Type B pancreatic cell (in vitro differentiated cells): ENCODE data around the gene LRRC74B. TPM values are rescaled to one million over a fixed set of nuclear protein-coding genes. Genes with fewer than 3 reads are reported as not detected.

Source experiments
- DNase-seq: peaks from one replicate; pipeline ENCODE4 v3.0.0; 2021; ENCODE audit warnings: mixed read lengths; ENCODE audit not compliant: unreplicated experiment; ENCODE audit errors: extremely low spot score
- H3K27ac Mint-ChIP-seq: 2 replicates; pipeline ENCODE4 v1.8.0; 2021; ENCODE audit warnings: mild to moderate bottlenecking, mixed read lengths
- H3K27me3 Mint-ChIP-seq: 2 replicates; pipeline ENCODE4 v1.8.0; 2021; ENCODE audit warnings: mixed read lengths
- H3K36me3 Mint-ChIP-seq: 2 replicates; pipeline ENCODE4 v1.8.0; 2021; ENCODE audit warnings: mixed read lengths
- H3K4me1 Mint-ChIP-seq: one replicate; pipeline ENCODE4 v1.8.0; 2021; ENCODE audit warnings: mixed read lengths; ENCODE audit not compliant: unreplicated experiment
- H3K4me3 Mint-ChIP-seq: 2 replicates; pipeline ENCODE4 v1.8.0; 2021; ENCODE audit warnings: mild to moderate bottlenecking, mixed read lengths
- H3K9me3 Mint-ChIP-seq: 2 replicates; pipeline ENCODE4 v1.8.0; 2021; ENCODE audit warnings: mixed read lengths
- total RNA-seq: library from RNA; stranded (reverse); gene quantifications from 2 replicates; pipeline ENCODE4 v1.2.1, GENCODE V29; 2021; ENCODE audit warnings: low replicate concordance
- TF ChIP-seq, protein P1 (sequence below): fragments of 200-600 bp; sonication (generic); conservative IDR thresholded peaks from 2 replicates; pipeline ENCODE4 v1.5.0; 2021; ENCODE audit warnings: antibody characterized with exemption, mild to moderate bottlenecking

LRRC74B gene
- total RNA-seq, 1 donor from 2014 or later = 0.65 TPM

GRCh38 chr22:21098099-21098671 is 52.4 kb downstream of the LRRC74B start:
- no peaks in the 10 kb centered on the region for H3K36me3 Mint-ChIP-seq
- H3K27me3 Mint-ChIP-seq = peaks cover 23% of the 10 kb centered on the region
- H3K4me1 Mint-ChIP-seq = peaks cover 10% of the 10 kb centered on the region
- no peaks in the 10 kb centered on the region for H3K9me3 Mint-ChIP-seq
- no peak for DNase-seq
- H3K4me3 Mint-ChIP-seq = no peak overlapping the region
- H3K27ac Mint-ChIP-seq = no peak overlapping the region
- TF ChIP-seq, protein P1, sequence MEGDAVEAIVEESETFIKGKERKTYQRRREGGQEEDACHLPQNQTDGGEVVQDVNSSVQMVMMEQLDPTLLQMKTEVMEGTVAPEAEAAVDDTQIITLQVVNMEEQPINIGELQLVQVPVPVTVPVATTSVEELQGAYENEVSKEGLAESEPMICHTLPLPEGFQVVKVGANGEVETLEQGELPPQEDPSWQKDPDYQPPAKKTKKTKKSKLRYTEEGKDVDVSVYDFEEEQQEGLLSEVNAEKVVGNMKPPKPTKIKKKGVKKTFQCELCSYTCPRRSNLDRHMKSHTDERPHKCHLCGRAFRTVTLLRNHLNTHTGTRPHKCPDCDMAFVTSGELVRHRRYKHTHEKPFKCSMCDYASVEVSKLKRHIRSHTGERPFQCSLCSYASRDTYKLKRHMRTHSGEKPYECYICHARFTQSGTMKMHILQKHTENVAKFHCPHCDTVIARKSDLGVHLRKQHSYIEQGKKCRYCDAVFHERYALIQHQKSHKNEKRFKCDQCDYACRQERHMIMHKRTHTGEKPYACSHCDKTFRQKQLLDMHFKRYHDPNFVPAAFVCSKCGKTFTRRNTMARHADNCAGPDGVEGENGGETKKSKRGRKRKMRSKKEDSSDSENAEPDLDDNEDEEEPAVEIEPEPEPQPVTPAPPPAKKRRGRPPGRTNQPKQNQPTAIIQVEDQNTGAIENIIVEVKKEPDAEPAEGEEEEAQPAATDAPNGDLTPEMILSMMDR = no peak

GRCh38 chr22:21099578-21099977 is 53.8 kb downstream of the LRRC74B start:
- no peak for DNase-seq
- H3K27me3 Mint-ChIP-seq = peaks cover 17% of the 10 kb centered on the region
- H3K36me3 Mint-ChIP-seq = no peaks in the 10 kb centered on the region
- peaks cover 15% of the 10 kb centered on the region for H3K4me1 Mint-ChIP-seq
- H3K27ac Mint-ChIP-seq = no peak overlapping the region
- no peaks in the 10 kb centered on the region for H3K9me3 Mint-ChIP-seq
- TF ChIP-seq, protein P1 = no peak
- no peak overlapping the region for H3K4me3 Mint-ChIP-seq

DNA sequence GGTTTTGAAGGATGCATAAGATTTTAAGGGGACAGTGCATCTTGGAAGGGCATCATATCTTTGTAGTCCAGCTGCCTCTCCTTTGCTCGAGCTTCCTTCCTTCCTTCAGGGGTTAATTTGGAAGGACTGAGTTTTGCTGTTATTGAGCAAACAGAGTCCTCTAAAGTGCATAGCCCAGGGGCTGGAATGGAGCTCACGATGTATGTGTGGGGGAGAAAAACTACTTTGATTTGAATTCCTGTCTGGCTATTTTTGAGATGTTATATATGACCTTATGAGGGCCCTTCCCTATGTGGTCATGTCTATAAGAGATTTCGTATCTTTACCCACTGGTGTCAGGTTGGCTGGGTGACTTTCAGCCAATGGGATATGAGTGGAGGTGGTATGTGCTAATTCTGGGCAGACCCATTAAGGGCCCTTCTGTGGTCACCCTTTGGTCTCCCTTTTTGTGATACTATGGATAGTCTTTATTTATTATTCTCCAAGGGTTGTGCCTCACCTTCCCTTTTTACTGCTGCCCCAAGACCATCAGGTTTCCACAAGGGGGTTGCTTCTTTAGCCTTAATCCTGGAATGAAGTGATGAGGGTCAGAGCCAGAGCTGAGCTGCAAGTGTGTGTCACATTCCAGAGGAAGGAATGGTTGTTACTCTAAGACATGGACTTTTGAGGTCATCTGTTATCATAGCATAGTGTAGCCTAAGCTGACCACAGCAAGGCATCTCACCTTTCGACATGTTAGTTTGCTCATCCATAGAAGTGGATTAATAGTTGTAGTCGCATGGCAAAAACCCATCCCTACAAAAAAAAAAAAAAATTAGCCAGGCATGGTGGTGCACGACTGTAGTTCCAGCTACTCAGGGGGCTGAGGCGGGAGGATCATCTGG is 54.6 kb downstream of the LRRC74B start:
- Mint-ChIP-seq H3K36me3 (no peaks in the 10 kb centered on the region), H3K27me3 (peaks cover 17% of the 10 kb centered on the region), H3K4me1 (peaks cover 15% of the 10 kb centered on the region), H3K4me3 (no peak overlapping the region), H3K9me3 (no peaks in the 10 kb centered on the region), H3K27ac (no peak overlapping the region)
- no peak for DNase-seq
- TF ChIP-seq, protein P1 = no peak

- no peak for DNase-seq
- peaks cover 15% of the 10 kb centered on the region for H3K4me1 Mint-ChIP-seq
- no peaks in the 10 kb centered on the region for H3K9me3 Mint-ChIP-seq
- H3K4me3 Mint-ChIP-seq = no peak overlapping the region
- no peak overlapping the region for H3K27ac Mint-ChIP-seq
- H3K36me3 Mint-ChIP-seq = no peaks in the 10 kb centered on the region
- peaks cover 17% of the 10 kb centered on the region for H3K27me3 Mint-ChIP-seq
- TF ChIP-seq, protein P1 = no peak
Observed at GRCh38 chr22:21101877-21102638, 56.3 kb downstream of the LRRC74B start.

DNA sequence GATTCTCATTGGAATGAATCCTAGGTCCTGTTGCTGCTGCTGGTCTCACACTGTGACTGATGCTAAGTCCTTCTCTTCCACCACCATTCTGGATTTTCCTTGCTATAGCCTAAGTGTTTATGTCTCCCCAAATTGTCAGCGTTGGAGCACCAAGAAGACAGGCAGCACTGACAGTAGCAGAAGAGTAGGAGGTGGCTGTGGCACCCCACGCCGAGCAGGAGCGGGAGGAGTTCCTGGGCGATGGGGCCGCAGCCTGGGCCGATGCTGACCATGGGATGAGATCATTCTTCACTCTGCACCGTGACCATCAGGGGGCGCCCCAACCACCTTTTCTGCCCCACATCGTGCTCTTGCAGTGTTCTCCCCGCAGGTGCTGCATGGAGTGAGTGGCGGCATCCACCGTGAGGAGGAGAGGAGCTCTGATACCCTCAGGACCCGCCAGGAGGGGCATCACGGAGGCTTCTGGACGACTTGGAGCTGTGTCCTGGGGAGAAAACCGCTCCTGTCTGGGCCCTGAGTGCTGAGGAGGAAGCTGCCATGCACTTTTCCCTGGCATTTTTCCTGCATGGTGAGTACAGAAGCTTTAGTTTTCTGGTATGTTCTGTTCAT is 57.0 kb downstream of the LRRC74B start:
- H3K36me3 Mint-ChIP-seq = no peaks in the 10 kb centered on the region
- no peaks in the 10 kb centered on the region for H3K9me3 Mint-ChIP-seq
- TF ChIP-seq, protein P1 = peak; percentile 92
- peaks cover 15% of the 10 kb centered on the region for H3K4me1 Mint-ChIP-seq
- peaks cover 17% of the 10 kb centered on the region for H3K27me3 Mint-ChIP-seq
- peak overlapping the region; percentile 80 for H3K4me3 Mint-ChIP-seq
- peak; percentile 86 for DNase-seq
- H3K27ac Mint-ChIP-seq = peak overlapping the region; percentile 66
